Stimulated activated CD8-positive, alpha-beta memory T cell treated with anti-CD3 and anti-CD28 coated beads, Interleukin-12 subunit alpha, Interleukin-12 subunit beta, amount 100 ng/mL, for 24 hours (primary cell): ENCODE results near the gene PRRG1.
"Not testable (repeated sequence)": the region's sequence is repeated elsewhere in the genome, so short reads cannot be mapped to it uniquely, and the experiment has no call there.

ENCODE experiments used
- DNase-seq: peaks from one replicate; pipeline ENCODE4 v3.0.0-alpha.2; 2020; ENCODE audit errors: extremely low read depth

The PRRG1 gene

DNA sequence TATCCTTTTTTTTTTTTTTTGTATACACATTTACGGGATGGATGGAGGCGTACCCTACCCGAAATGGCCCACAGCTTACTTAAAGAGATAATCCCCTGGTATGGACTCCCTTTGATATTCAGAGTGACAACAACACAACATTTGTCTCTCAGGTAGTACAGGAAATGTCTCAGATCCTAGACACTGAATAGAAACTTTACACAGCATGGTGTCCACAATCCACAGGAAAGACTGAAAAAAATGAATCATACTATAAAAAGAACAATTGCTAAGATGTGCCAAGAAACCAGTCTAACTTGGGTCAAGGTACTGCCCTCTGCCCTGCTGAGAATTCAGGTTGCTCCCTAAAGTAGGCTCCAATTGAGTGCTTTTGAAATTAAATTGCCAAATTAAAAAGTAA is 121.5 kb downstream of the PRRG1 start:
- no peak for DNase-seq

- DNase-seq: no peak
Observed at GRCh38 chrX:37472836-37473235, 123.7 kb downstream of the PRRG1 start.

DNA sequence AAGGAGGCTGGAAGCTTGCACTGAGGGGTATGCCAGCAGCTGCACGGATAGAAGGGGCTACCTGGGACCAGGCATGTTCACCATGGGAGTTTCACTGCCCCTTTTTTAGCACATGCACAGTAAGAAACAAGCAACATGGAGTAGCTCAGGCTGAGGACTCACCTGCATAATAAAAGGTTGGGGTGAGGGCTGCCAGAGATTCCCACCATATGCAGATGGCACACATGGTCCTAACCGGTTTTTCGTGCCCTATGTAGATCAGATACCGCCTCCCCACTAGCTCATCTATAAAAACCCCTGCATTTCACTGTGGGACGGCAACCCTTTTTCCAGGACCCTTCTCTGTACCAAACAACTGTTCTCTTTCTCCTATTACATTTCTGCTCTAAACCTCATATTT is 125.3 kb downstream of the PRRG1 start:
- no peak for DNase-seq

DNA sequence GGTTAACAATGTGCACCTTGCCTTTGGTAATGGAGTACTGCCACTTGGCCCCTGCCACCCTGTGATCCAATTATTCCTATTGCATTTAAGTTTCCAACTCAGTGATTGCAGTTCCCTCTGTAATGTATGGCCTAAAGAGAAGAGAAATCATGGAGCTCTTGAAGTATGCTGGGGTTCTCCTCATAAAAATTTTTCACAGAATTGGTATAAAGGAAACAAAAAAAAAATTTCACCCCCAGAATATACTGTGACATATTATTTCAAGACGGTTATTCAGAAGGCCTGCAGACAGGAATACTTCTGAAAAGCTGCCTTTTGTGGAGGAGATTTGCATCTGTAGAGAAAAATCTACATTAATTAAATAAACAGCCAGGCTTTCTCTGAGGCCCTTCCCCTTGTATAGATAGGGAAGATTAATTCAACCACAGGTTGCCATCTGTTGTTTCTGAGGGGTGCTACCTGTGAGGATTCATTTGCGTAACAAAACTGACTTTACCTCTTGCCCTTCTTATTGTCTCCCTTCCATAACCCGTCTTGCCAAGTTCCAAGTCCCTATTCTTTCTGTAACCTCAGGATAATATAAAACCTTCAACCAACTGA is 127.5 kb downstream of the PRRG1 start:
- DNase-seq: no peak

DNA sequence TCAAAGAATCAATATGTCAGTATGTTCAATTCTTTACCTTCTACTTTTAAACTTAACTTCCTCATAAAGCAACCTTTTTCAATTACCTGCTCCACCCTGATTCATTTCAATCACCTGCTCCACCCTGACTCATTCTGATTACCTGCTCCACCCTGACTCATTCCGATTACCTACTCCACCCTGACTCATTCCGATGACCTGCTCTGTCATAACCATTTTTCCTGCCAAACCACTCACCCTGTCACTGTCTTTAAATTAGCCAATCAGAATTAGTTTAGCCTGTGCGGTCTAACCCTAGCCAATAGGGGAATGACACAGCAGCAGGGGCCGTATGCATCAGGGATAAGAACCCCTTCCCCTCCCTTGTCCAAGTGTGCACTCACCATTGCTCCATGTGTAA is 135.2 kb downstream of the PRRG1 start:
- DNase-seq: not testable (repeated sequence)

GRCh38 chrX:37485429-37485828 is 136.3 kb downstream of the PRRG1 start:
- DNase-seq: no peak

GRCh38 chrX:37487271-37487670 is 138.1 kb downstream of the PRRG1 start:
- no peak for DNase-seq

DNA sequence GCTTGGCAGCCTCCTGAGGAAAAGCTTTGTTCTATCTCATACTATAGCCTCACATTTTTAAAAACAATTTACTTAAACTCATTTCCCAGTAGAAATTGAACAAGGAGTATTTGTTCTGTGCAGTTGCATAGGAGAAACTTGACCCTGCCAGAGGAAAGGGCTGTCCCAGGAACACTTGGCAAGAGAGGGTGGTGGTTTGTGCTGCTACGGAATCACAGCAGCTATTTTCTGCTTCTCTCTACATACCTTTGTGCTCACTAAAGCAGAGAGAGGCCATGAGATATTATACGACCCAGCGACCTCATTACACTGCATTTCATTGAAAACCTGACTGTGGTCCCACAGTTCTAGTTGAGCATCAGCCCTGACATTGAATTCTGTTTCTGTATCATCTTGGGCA is 139.2 kb downstream of the PRRG1 start:
- no peak for DNase-seq

DNA sequence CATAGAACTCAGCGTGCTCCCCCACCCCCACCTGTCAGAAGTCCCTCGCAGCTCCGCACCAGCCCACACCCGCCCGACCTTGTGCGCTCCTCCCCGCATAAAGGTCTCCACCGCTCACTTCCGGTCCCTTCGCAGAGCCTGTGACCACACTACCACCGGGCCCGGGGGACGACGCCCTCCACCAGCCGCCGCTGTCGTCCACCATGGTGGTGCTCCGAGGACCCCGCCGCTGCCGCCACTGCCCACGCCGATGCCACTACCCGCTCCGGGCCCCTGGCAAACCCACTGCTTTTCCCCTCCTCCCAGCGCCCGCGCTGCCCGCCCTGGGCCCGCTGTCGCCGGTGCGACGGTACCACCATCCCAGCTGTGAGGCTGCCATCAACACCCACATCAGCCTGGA is 142.5 kb downstream of the PRRG1 start:
- DNase-seq: no peak

DNA sequence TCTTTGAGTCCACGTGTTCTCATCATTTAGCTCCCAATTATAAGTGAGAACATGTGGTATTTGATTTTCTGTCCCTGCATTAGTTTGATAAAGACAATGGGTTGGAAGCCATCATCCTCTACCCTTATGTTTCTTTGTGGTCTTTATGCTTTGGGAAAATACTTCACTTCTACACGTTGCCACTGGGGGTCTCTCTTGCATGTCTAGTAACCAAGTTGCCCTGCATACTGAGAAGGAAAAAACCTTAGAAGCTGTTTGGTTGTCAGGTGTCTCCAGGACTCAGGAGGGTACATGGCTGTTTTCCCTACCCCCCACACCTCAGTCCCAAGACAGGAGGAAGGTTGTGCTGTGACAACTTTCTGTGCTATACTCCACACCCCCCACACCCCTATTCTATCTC is 146.6 kb downstream of the PRRG1 start:
- not testable (repeated sequence) for DNase-seq

DNA sequence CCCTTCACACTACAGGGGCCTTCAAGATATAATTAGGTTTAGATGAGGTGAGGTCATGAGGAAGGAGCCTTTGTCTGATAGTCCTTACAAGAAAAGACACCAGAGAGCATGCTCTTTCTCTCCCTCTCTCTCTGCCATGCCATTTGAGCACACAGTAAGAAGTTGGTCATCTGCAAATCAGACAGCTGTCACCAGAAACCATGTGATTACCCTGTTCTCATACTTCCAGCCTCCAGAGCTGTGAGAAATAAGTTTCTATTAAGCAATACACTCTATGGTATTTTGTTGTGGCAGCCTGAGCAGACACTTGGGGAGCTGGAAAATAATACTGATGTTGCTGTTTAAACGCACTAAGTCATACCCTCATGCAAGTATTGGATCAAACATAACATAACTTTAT is 148.0 kb downstream of the PRRG1 start:
- DNase-seq: not testable (repeated sequence)

GRCh38 chrX:37498323-37498722 is 149.2 kb downstream of the PRRG1 start:
- DNase-seq: not testable (repeated sequence)

GRCh38 chrX:37499649-37500048 is 150.5 kb downstream of the PRRG1 start:
- not testable (repeated sequence) for DNase-seq

DNA sequence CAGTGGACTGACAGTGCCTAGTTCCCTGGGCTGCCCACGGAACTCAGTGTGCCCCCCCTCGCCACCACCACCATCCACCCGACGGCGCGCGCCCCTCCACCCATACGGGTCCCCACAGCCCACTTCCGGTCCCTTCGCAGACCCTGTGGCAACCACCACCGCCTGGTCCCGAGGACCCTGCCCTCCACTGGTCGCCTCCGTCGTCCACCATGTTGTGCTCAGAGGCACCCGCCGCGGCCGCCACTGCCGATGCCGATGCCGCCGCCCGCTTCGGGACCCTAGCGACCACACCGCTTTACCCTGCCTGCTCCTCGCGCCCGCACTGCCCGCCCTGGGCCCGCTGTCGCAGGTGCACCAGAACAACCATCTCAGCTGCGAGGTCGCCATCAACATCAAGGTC is 155.8 kb downstream of the PRRG1 start:
- no peak for DNase-seq
